ENCODE results near the gene EHD1. TPM values are rescaled to one million over a fixed set of nuclear protein-coding genes. Genes with fewer than 3 reads are reported as not detected.

The EHD1 gene
- polyA plus RNA-seq, 1 experiment = 56.1 TPM

DNA sequence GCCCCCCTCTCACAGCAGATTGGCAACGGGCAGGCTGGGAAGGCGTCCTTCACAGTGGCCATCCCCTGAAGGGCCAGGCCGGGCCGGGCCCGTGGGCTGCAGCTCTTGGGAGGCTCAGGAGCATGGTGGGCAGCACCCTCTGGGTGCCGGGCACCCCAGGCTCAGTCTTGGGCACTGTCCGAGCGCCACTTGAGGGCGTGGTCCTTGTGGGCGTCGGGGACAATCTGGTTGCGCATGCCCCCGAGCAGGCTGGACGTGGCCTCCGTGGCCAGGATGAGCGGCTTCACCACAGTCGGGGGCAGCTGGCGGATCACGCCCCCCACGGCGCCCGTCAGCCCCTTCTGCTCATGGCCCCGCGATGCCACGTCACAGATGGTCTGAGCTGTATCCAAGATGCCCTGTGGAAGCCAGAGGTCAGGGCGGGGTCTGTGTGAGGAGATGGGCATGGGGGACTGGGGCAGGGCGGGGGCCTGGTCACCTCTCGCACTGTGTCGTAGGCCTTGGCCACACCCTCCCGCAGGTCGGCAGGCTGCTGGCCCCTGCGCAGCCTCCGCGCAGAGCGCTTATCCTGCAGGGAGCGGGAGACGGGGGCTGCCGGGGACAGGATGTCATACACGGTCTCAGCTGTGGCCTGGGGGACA is 16.5 kb upstream of the EHD1 start:
- no peak for DNase-seq (ENCODE audit: low read depth, low spot score)
- no peaks in the 10 kb centered on the region for H3K27me3 ChIP-seq (ENCODE audit: control insufficient read depth, insufficient read depth, low read length)
- CTCF ChIA-PET = interaction anchor here (0.5 to 4.1 kb wide), 13 partner anchors 10 to 108 kb away, joined by 3 to 82 read pairs (median 5); partner anchors contain the start of gene CDC42BPG
- TF ChIP-seq CTCF (IDR thresholded peaks at IDR 0.05; ENCODE audit: low read depth, low read length) = no peak
- no peaks in the 10 kb centered on the region; the same call in 1 of the 2 replicates for H3K9me3 ChIP-seq (ENCODE audit: control insufficient read depth, insufficient read depth, low read length)
- no peak overlapping the region for H3K4me3 ChIP-seq (ENCODE audit: low read depth, low read length)
- no peak overlapping the region for H3K27ac ChIP-seq (ENCODE audit: low read depth, low read length)
- POLR2A ChIA-PET = interaction anchor here (0.6 kb wide), 1 partner anchor 43 kb away, joined by 3 read pairs; no protein-coding TSS in a partner anchor

GRCh38 chr11:64894070-64894811 is 15.8 kb upstream of the EHD1 start:
- ChIA-PET POLR2A (interaction anchor here (0.6 kb wide), 1 partner anchor 43 kb away, joined by 3 read pairs; no protein-coding TSS in a partner anchor), CTCF (interaction anchor here (0.5 to 4.1 kb wide), 17 partner anchors 9 to 116 kb away, joined by 3 to 82 read pairs (median 4); partner anchors contain the start of genes CDC42BPG, PPP2R5B and SF1)
- no peaks in the 10 kb centered on the region; the same call in 1 of the 2 replicates for H3K9me3 ChIP-seq (ENCODE audit: control insufficient read depth, insufficient read depth, low read length)
- H3K27me3 ChIP-seq (ENCODE audit: control insufficient read depth, insufficient read depth, low read length) = no peaks in the 10 kb centered on the region
- TF ChIP-seq CTCF (IDR thresholded peaks at IDR 0.05; ENCODE audit: low read depth, low read length) = peak; percentile 87
- no peak for DNase-seq (ENCODE audit: low read depth, low spot score)
- no peak overlapping the region for H3K4me3 ChIP-seq (ENCODE audit: low read depth, low read length)
- H3K27ac ChIP-seq (ENCODE audit: low read depth, low read length) = no peak overlapping the region

DNA sequence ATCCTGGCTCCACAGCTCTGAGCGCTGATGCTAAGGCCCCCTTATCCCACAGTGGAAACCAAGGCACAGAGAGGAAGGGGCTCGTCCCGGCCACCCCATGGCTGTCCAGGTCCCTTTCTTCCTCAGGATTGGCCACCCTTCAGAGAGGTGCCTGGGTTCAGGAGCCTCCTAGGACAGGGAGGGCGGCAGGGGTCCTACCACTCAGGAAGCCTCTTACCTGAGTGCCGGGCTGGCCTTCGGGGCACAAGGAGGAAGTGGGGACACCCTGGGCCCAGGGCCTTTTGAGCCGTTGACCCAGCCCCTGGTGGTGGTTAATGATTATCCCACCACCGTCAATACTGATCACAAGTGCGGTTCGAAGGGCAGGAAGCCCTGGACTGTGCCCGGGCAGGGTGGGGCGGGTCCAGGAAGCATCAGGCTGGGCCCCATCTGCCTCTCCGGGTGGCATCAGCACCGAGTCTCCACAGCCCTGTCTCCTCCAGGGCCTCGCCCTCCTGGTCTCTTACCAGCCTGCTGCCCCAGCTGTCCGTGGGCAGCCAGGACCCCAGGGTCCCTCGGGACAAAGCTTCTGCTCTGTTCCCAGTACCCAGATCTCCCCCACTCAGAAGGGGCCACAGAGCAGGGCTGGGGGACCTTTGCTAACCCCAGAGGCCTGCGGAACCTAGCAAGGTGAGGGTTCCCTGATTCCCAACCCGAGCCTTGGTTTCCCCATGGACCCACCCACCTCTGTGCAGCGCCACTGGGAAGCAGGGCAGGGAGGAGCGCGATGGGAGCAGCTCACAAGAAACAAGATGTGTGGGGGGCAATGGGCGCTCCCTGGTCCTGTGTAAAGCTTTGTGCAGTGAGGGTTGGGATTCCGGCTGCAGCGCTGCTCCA is 15.0 kb upstream of the EHD1 start:
- no peak for TF ChIP-seq CTCF (IDR thresholded peaks at IDR 0.05; ENCODE audit: low read depth, low read length)
- ChIA-PET CTCF (interaction anchor here (0.8 to 4.1 kb wide), 14 partner anchors 8 to 115 kb away, joined by 3 to 82 read pairs (median 4); partner anchors contain the start of genes CDC42BPG, PPP2R5B and SF1), POLR2A (interaction anchor here (0.6 kb wide), 1 partner anchor 126 kb away, joined by 3 read pairs; no protein-coding TSS in a partner anchor)
- Histone ChIP-seq H3K27ac (ENCODE audit: low read depth, low read length) (no peak overlapping the region), H3K9me3 (ENCODE audit: control insufficient read depth, insufficient read depth, low read length) (no peaks in the 10 kb centered on the region; the same call in 1 of the 2 replicates), H3K27me3 (ENCODE audit: control insufficient read depth, insufficient read depth, low read length) (no peaks in the 10 kb centered on the region), H3K4me3 (ENCODE audit: low read depth, low read length) (no peak overlapping the region)
- DNase-seq (ENCODE audit: low read depth, low spot score) = no peak

GRCh38 chr11:64892838-64893193 is 14.4 kb upstream of the EHD1 start:
- CTCF ChIA-PET = interaction anchor here (0.8 to 4.1 kb wide), 4 partner anchors 8 to 45 kb away, joined by 3 to 82 read pairs (median 8); no protein-coding TSS in a partner anchor
- TF ChIP-seq CTCF (IDR thresholded peaks at IDR 0.05; ENCODE audit: low read depth, low read length) = no peak
- H3K9me3 ChIP-seq (ENCODE audit: control insufficient read depth, insufficient read depth, low read length) = no peaks in the 10 kb centered on the region; the same call in 1 of the 2 replicates
- POLR2A ChIA-PET = interaction anchor here (0.6 kb wide), 1 partner anchor 126 kb away, joined by 3 read pairs; no protein-coding TSS in a partner anchor
- DNase-seq (ENCODE audit: low read depth, low spot score) = no peak
- no peak overlapping the region for H3K4me3 ChIP-seq (ENCODE audit: low read depth, low read length)
- no peak overlapping the region for H3K27ac ChIP-seq (ENCODE audit: low read depth, low read length)
- no peaks in the 10 kb centered on the region for H3K27me3 ChIP-seq (ENCODE audit: control insufficient read depth, insufficient read depth, low read length)

All from AG04450 (cell line).